HG03025 (cell line): ENCODE results near the gene RHOH.
"Not testable (repeated sequence)": the region's sequence is repeated elsewhere in the genome, so short reads cannot be mapped to it uniquely, and the experiment has no call there.

Experiments
- ATAC-seq: cut with Tn5 transposase; IDR thresholded peaks from one replicate; pipeline ENCODE4 v1.9.1; 2021; ENCODE audit warnings: mild to moderate bottlenecking, moderate library complexity; ENCODE audit not compliant: unreplicated experiment, low FRiP score

The RHOH gene

DNA sequence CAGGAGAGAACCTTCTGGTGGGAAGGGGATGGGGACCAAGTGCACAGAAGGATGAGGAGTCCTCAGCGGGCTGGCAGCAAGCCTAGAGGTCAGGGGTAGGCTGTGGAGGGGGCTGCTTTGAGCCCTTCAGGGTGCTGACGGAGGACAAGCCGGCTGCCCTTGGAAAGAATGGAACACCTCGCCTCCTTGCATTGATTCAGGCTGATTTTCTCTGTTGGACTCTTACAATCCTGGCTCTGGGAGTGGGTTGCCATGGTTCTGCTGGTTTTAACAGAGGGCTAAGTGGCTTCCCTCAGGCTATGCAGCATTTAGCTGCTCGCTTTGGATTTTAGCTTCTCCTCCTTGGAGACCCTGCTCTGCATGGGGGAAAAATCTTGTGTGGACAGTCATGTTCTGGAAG lies 88.9 kb downstream of the RHOH start:
- ATAC-seq: no peak

DNA sequence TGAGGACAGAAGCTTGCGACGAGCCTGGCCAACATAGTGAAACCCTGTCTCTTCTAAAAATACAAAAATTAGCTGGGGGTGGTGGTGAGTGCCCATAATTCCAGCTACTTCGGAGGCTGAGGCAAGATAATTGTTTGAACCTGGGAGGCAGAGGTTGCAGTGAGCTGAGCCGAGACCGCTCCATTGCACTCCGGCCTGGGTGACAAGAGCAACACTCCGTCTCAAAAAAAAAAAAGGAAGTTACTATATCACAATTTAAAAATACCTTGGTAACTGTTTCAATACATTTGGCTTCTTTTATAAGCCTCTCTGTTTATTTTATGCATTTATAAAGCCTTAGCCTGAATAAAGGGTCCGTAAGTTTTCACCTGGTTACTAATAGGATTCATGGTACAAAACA lies 91.7 kb downstream of the RHOH start:
- no peak for ATAC-seq

DNA sequence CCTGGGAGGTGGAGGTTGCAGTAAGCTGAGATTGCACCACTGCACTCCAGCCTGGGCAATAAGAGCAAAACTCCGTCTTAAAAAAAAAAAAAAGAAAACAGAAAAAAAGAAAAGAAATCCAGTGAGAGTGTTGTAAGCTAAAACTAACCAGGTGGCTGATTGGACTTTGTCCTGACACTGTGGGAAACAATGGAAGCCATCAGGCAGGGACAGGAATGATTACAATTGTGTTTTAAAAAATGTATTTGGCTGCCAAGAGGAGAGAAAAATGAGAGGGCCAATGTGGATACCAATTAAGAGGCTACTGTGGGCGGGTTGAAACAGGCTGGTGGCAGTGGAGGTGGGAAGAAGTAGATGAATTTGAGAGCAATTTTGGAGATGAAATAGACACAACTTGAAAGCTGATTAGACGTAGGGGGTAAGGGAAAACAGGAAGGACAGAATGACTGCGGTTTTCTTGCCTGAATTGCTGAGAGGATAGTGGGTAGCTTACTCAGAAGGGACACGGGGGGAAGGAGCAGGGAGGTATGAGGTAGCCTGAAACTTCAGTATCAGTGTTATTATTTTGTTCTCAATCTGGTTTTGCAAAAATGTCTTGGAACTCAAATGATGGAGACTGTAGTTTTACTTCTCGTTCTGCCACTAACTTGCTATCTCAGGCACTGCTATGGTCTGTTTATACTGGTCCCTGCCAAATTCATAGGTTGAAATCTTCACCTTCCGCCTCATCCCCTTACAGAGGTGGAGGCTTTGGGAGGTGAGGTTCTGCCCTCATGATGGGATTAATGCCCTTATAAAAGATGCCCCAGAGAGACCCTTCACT lies 92.7 kb downstream of the RHOH start:
- no peak for ATAC-seq

DNA sequence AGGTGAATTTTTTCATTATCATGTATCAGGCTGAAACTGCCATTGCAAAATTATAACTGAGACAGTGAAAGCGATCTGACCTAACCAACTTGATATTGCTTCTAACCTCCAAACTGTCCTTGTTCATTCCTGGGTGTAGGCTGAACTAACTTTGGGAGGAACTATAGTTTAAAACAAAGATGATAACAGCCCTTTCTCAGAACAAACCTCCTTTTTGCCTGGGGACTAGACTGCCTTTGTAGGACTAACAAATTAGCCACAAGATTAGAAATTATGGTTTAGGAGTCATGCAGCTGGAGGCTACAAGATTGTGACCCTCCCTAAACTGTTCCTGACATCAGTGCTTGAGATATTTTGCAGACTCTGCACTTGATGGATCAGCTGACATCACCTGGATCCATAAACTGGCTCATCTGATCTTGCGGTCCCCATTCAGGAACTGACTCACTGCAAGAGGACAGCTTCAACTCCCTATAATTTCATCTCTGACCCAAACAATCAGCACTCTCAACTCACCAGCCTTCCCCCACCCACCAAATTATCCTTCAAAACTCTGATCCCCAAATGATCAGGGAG lies 93.9 kb downstream of the RHOH start:
- ATAC-seq: not testable (repeated sequence)

DNA sequence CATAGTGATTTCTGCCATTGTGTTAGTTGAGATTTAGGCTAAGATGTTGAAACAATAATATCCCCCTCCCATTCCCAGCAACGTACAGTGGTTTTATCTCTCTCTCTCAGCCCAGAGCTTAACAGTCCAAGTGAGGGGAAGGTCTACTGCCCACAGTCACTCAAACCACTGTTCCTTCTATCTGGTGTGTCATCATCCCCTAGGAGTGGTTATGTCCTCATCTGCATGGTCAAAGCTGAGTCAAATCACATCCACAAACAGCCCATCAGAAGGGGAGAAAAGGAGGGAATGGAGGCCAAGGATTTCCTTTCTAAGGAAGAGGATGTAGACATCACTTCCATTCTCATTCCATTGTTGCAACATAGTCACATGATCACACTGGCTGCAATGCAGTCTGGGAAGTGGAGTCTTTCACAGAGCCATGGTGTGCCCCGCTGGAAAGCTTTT lies 95.5 kb downstream of the RHOH start:
- no peak for ATAC-seq

DNA sequence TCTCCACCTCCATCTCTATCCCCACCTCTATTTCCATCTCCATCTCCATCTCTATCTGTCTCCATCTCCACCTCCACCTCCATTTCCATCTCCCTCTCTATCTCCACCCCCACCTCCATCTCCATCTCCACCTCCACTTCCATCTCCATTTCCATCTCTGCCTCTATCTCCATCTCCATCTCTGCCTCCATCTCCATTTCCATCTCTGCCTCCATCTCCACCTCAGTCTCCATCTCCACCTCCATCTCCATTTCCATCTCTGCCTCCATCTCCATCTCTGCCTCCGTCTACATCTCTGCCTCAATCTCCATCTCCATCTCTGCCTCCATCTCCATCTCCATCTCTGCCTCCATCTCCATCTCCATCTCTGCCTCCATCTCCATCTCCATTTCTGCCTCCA lies 97.5 kb downstream of the RHOH start:
- no peak for ATAC-seq

DNA sequence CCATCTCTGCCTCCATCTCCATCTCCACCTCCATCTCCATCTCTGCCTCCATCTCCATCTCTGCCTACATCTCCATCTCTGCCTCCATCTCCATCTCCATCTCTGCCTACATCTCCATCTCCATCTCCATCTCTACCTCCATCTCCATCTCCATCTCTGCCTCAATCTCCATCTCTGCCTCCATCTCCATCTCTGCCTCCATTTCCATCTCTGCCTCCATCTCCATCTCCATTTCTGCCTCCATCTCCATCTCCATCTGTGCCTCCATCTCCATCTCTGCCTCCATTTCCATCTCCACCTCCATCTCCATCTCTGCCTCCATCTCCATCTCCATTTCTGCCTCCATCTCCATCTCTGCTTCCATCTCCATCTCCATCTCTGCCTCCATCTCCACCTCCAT lies 98.2 kb downstream of the RHOH start:
- not testable (repeated sequence) for ATAC-seq

DNA sequence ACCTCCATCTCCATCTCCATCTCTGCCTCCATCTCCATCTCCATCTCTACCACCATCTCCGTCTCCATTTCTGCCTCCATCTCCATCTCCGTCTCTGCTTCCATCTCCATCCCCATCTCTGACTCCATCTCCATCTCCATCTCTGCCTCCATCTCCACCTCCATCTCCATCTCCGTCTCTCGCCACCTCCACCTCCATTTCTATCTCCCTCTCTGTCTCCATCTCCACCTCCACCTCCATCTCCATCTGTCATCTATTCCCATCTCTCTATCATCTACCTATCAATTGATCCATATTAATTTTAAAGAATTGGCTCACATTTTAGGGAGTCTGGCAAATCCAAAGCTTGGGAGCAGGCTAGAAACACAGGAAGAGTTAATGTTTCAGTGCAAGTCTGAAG lies 98.7 kb downstream of the RHOH start:
- ATAC-seq: no peak
